HG02981 (cell line): ENCODE measurements around the gene MYADML2.

Experiments
- ATAC-seq: cut with Tn5 transposase; IDR thresholded peaks from one replicate; pipeline ENCODE4 v1.9.1; 2021; ENCODE audit warnings: mild to moderate bottlenecking, moderate library complexity; ENCODE audit not compliant: unreplicated experiment

The MYADML2 gene

DNA sequence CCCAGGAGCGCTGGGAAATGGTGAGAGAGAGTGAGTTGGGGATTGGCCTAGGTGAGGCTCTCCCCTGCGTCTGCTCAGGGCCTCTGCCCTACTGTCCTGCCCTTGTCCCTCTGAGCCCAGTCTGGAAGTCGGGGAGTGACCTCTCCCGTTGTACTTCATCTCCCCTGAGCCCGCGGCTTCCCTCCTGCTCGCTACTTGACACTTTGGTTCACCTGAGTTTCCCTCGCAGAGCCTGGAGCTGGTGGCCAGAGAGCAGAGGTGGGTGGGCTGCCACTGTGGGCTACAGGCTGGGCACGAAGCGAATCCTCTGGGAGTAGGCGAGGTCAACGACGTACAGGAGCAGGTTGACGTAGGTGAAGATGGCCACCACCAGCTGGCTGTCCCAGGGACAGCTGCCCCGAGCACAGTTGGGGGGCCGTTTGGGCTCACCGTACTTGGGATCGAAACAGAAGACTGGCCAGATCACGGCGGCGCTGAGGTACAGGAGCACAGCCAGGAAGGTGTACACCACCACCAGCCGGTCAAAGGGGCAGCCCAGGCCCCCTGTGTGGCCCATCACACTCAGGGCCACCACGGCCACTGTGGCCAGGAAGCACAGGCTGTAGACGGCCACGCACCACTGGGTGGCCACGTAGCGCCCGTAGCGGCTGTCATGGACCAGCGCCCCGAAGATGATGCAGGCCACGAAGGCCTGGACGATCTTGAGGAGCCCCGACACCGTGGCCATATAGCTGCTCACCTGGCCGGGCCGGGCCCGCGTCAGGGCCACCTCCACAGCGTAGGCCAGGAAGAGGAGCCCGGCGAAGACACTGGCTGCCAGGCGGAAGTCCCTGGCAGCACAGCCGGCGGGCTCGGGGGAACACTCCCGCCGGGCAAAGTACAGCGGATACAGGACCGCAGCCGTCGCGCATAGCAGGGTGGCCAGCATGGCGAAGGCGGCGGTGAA is 6.2 kb downstream of the MYADML2 start:
- ATAC-seq = no peak

DNA sequence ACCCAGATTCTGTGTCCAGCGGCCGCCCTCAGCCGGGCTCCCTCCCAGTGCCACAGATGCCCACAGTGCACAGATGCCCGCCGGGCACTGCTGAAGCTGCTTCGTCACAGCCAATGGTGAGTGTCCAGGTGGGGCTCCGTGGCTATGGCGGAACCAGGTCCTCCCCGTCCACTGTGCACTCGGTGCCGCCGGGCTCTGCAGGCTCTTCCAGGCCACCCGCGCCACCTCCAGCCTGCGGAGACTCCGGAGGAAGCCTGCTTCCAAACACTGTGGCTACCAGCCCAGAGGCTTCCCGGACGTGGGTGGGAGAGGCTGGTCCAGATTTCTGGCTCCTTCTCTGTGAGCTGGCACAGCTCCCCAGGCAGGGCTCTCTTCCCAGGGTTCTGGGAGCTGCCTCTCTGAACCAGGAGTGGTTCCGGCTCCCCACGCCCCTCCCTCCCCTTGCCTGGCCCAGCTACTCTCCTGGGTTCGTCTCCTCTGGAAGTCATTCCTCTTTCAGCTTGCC is 7.1 kb downstream of the MYADML2 start:
- no peak for ATAC-seq

DNA sequence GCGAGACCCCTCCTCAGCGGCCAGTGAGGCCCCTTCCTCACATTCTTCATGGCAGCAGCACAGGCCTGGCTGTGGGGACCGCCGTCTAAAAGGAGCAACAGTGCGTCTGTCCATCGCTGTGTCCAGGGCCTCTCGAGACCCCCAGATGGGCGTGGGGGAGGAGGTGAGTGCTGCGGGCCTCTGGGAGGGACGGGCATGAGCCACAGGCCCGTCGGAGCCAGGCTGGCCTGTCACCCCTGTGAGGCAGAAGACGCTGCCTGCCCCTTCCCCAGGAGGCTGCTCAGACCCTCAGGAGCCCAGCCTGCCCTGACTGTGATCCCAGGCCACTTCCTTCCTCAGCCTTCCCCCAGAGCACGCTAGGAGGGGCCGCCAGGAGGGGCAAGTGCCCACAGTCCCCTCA is 7.8 kb downstream of the MYADML2 start:
- no peak for ATAC-seq

DNA sequence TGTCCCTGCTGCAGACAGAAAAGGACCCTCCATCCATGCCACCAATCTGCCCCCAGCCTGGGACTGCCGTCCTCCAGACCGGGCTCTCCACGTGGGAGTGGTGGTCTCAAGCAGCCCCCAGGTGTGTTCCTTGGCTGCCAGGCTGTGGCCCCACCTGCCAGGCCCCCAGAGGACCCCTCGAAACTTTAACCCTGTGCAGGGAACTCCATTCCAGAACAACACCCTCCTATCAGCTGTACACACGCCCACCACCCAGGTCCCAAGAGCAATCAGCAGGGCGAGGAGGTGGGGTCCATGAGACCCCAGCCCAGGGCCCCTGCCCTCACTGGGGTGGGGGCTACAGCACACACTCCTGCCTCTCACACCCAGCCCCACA is 11.3 kb downstream of the MYADML2 start:
- no peak for ATAC-seq

DNA sequence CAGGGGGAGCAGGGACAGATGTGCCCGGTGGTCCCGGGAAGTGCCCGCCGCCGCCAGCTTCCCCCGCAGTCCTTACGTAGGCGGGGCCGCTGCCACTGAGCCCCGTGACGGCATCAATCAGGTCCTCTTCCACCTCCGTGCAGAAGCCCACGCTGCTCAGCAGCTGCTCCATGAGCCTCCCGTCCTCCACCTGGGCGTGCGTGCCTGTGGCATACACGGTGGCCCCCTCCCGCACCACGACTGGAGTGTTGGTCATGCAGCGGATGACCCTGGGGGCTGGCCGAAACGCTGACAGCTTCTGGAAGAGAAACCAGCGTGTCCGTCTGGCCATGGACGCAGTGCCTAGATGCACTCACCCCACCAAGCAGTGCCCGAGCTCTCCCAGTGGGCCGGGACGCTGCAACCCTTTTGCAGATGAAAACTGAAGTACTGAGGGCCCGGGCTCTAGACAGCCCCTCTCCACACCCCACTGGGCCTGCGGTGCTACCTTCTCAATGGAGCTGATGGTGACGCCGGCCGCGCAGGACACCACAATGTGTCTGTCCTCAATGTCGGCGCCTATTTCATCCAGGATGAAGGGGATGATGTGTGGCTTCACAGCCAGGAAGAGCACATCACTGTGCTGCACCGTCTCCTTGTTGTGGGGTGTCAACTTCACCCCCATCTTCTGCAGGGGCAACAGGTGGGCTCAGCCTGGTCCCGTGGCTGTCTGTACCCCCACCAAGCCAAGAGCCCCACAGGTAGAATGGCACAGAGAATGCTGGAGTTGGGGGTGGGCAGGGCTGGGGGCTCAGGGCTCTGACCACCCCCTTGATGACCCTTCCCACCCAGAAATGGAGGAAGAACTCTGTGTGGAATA is 12.0 kb downstream of the MYADML2 start:
- ATAC-seq = no peak

DNA sequence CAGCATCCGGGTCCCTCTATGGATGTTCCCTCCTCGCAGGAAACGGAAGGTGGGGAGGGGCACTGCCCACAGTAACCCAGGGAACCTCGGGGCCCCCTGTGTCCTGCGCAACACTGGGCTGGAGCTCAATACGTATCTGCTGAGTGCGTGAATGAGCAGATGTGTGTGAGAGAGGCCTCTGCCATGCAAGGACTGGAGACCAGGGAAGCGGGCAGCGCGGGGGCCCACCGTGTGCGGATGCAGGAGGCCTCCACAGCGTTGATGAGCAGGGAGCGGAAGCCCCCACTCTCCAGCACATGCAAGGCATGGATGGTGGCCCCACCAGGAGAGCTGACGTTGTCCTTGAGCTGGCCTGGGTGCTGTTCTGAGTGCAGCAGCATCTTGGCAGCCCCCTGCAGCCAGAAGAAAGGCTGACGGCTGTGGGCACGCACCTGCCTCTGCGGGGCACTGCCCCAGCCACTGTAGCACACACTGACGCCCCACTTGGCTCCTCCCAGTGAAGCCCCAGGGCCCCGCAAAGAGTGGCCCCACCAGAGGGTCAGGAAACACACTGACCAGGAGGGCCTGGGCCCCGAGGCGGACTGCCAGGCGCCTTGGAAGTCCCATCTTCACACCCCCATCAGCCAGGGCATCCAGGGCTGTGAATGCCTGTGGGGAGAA is 12.8 kb downstream of the MYADML2 start:
- ATAC-seq = no peak

DNA sequence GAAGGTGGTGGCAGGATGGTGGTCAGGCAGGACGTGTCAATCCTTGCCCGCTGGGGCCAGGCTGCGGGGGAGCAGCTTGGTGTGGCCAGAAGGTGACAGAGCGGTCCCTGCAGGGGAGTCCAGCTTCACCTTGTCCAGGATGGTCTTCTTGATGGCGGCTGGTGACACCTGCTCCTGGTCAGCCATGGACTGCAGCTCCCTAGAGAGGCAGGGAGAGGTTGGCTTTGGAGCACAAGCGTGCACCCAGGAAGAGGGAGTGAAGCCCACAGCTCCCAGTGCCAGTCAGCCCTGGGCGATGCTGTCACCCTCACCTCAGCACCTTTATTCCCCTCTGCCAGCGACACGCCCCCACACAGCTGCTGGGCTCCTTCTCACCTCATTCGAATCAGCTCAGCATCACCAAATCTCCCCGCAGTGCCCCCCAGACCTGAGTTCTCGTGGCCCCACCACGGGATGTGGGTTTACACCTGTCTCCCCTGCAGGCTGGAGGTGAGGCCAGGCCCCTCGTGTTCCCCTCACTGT is 13.8 kb downstream of the MYADML2 start:
- no peak for ATAC-seq

DNA sequence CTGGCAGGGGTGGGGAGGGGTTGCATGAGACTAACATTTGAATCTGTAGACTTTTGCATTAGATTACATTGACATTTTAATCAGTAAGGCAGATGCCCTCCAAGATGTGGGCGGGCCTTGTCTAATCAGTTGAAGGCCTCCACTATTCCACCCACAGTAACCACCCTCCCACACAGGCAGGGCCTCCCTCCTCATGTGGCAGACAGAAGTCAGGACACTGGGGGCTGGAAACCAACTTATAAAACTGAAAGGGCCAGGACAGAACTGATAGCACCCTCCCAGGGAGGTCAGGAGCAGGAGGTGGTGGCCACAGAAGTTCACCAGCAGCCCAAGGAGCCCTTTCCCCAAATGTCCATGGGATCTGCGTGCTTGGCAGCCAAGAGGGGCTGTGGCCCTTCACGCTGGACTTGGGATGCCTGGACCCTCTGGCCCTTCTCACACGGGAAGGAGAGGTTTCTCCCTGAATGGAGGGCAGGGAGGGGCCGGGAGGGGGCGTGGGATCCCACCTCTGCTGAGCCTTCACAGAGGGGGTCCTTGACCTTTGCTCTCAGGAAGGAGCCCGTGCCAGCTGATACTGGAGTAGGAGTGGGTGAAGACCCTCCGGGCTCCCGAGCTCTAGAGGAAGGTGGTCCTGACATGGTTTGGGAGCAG is 14.6 kb downstream of the MYADML2 start:
- ATAC-seq = no peak

DNA sequence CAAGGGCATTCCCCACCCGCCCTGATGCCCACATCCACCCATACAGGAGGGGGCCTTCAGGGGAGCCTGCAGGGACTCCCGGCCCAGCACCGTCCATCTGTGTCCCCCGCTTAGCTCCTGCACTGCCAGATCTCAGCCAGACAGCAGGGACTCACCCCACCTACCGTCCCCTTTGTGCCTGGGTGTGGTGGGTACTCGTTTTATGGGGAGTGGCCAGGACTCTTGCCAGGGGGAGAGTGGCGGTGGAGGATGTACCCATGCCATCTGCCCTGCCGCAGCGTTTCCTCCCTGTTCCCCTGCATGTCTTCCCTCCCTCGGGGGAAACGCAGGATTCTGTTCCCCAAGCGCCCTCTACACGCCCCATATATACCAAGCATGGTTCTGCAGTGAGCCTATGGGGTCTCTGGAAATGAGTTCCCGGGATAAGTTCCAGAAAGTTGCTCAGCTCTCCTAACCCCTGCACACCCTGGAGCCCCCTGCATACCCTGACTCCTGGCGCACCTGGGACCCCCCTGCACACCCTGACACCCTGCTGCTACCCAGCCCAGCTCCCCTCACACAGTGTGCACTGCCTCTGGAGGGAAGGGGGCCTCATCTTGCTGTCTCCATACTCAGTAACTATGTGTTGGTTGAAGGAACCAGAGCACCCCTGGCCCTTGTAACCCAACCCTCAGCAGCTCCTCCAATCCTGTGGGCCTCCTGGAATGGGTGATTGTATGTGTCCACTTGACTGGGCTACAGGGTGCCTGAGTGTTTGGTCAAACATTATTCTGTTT is 15.3 kb downstream of the MYADML2 start:
- ATAC-seq = no peak

DNA sequence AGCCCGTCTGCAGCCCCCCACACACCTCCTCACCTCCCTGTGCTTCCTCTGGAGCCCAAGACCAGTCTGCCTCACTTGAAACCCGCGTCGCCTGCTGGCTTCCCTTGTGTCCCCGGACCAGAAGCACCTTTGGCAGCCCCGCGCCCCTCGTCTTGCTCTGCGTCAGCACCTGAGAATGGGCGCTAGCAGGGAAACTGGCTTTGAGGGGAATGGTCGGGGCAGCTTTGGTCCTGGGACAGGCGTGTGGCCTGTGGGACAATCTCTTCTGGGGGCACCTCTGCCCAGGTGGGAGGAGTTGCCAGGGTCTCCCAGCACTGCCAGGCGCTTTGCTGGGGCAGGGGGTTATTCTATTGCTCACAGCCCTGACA is 15.9 kb downstream of the MYADML2 start:
- ATAC-seq = no peak

DNA sequence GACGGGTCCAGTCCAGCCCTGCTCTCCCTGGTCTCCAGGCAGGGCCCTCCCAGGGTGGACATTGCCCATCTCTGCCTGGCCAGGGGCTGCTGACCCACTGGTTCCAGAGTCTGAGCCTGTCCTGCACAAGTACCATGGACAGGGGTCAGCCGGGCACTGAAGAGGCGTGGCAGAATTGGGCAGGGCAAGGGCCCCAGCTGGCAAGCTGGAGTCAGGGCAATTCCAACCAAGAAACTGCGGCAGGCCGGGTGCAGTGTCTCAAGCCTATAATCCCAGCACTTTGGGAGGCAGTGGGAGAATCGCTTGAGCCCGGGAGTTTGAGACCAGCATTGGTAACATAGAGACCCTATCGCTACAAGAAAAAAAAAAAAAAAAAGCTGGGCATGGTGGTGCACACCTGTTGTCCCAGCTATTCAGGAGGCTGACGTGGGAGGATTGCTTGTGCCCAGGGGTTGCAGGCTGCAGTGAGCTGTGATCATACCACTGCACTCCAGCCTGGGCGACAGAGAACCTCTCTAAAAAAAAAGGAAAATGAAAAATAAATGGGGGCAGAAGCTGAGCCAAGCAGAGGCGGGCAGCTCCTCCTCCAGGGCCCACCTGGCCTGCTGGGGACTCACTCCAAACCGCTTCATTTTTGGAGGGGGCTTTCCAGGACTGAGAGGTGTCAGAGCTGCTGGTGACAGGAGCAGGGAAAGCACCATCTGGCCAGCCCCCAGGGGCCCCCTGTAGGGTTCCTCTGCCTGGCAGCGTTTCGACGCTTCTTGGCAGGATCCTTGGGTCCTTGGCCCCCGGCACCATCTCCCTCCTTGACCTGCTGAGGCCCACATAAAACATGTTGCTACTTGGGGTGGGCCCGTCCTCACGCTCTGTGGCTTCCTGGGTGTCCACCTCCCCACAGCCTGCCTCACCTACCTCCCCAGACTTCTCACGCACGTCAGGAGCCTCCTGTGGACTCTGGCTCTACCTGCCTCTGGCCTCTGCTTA is 16.6 kb downstream of the MYADML2 start:
- ATAC-seq = no peak

DNA sequence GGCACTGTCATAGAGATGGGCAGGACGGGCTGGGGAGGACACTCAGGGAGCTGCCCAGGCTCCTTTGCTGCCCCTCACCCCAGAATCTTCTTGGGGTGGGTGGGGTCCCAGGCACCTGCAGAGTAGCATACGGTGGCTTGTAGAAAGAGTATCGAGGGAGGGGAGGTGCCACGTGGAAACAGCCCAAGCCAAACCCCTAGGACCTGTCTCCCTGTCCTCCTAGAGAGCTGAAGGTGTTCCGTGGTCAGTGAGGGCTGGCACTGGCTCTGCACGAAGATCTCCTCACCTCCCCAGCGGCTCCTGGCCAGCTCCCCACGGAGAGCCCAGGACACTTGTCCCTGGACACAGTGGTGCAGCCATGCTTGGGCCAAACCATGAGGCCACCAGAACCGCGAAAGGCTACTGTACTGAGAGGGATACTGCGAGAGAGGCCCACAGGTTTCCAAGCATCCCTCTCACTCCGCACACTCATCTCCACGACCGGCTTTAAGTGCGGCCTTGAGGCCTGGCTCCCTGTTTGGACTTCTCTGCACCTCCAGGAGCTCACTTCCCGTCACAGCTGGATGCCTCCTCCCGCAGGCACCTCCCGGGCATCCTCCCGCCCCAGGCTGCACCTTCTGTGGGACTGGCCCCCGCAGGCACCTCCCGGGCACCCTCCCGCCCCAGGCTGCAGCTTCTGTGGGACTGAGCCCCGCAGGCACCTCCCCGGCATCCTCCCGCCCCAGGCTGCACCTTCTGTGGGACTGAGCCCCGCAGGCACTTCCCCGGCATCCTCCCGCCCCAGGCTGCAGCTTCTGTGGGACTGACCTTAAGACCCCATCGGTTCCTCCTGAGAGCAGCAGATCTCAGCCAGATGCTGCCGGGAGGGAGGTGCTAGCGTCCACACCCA is 17.5 kb downstream of the MYADML2 start:
- no peak for ATAC-seq

DNA sequence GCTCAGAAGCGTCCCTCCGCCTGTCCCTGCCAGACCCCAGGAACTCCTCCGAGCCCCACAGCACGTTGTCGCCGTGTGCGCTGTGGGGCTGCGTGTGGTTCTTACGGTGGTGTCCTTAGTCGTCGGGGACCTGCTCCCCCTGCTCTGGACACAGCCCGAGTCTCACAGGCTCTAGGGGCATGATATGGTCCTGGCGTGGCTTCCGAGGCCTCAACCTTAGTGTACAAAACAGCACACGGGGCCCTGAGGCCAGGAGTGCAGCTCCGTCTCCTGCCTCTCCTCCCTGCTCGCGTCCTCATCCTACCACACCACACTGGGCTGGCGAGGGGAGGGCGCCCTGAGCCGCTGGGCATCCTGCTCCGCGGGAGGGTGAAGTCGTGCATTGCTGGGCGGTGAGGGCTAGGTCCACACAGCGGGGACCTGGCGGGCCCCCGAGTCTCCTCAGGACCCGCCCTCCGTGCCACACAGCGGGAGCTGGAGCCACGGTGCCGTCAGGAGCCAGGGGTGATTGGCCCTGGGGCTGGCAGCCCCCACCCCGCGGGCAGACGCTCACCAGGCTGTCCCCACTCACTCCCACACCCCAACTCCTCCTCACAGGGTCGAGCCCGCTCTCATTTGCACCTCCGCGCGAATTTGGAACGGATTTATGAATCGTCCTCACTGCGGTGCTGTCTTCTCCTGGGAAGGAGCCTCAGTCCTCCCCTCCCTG is 18.3 kb downstream of the MYADML2 start:
- no peak for ATAC-seq

DNA sequence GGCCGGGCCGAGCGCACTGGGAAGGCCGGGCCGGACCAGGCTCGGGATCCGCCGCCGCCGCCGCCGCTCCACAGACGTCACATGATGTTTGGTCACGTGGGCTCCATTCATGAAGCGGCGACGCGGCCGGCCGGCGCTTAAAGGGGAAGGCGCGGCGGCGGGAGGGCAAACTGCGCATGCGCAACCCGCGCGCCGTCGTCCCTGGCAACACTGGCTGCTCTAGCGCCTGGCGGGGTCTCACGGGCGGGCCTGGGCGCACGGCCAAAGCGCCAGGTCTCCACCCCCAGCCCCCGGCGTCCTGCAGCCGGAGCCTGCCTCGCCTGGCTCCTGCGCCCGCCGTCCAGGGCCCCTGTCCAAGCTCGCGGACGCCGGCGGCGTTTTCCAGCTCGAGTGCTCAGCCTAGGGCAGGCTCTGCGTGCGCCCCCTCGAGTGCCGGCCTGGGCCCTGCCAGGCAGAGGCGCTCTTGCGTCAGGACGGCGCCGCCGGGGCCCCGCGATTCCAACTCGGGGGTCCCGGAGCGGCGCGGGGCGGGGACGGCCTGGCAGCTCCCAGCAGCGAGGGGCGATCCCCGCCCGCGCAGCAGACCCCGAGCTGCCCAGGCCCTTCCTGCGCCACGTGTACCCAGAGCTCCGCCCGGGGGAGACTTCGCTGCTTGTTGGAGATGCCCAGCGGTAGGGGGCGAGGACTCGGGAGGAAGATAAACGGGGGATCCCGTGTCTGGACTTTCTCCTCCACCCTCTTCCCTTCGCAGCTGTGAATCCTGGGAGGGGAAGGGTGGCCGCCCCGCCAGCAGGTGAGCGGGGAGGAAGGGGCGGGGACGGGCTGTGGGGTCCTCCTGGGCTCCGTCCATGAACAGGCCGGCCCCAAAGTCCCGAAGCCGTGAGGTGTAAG is 19.1 kb downstream of the MYADML2 start, which contains the start of gene MAFG:
Gene MAFG (minus strand): TSS at position 83 of the 891 bp plus-strand sequence. CDS start 4,550 bp downstream, outside the sequence.
- peak; percentile 41 for ATAC-seq

DNA sequence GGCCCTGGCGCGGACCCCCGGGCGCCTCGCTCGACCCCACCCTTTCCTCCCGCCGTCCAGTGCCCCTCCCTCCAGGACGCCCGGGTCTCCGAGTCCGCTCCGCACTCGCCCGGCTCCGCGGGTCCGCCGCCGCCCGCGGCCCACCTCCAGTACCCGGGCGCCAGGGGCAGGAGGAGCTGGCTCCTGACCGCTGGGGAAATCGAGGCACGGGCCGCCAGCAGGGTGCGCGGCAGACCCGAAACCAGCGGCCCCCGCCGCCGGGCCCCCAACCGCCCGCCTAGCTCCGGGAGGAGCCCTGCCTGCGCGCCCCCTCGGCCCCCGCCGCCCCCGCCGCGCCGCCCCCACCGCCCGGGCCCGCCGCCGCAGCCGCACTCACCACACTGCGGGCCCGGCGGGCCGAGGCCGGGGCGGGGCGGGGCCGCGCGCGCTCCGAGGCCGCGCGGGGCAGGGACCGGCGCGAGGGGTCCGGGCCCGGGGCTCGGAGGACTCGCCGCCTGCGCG is 19.8 kb downstream of the MYADML2 start:
- ATAC-seq = no peak
